ENCODE measurements around the gene KMT2E.

DNA sequence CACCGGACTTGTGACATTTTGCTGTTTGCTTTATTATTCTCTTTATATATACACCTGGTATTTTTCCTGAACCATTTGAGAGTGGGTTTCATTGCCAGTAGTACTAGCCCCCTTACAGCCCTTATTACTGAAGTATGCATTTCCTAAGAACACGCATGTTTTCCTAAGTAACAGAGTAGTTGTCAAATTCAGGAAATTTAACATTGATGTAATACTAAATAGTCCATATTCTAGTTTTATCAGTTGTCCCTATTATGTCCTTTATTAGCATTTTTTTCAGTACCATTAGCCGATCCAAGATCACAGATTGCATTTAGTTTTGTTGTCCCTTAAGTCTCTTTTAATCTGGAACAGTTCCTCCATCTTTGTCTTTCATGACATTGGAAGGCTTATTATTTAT lies 8.0 kb downstream of the KMT2E start:
- TF ChIP-seq, protein P1, sequence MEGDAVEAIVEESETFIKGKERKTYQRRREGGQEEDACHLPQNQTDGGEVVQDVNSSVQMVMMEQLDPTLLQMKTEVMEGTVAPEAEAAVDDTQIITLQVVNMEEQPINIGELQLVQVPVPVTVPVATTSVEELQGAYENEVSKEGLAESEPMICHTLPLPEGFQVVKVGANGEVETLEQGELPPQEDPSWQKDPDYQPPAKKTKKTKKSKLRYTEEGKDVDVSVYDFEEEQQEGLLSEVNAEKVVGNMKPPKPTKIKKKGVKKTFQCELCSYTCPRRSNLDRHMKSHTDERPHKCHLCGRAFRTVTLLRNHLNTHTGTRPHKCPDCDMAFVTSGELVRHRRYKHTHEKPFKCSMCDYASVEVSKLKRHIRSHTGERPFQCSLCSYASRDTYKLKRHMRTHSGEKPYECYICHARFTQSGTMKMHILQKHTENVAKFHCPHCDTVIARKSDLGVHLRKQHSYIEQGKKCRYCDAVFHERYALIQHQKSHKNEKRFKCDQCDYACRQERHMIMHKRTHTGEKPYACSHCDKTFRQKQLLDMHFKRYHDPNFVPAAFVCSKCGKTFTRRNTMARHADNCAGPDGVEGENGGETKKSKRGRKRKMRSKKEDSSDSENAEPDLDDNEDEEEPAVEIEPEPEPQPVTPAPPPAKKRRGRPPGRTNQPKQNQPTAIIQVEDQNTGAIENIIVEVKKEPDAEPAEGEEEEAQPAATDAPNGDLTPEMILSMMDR (IDR thresholded peaks at IDR 0.05; ENCODE audit: low read length): no peak
- TF ChIP-seq EZH2 (IDR thresholded peaks at IDR 0.05; ENCODE audit: borderline replicate concordance, low read length): no peak
